Measurements from ENCODE around the gene GLT1D1. TPM values are rescaled to one million over a fixed set of nuclear protein-coding genes. Genes with fewer than 3 reads are reported as not detected.

Gene GLT1D1
- total and polyA plus RNA-seq, 12 donors = 0.07 to 0.50 (median 0.33) TPM; not detected in 4

- Histone ChIP-seq H3K9me3 (replicated peaks in 1 of 3) (no peaks in the 10 kb centered on the region), H3K27me3 (no peaks in the 10 kb centered on the region), H3K4me1 (replicated peaks in 1 of 2) (no peaks in the 10 kb centered on the region), H3K27ac (no peak overlapping the region), H3K36me3 (replicated peaks in 1 of 2) (no peaks in the 10 kb centered on the region), H3K4me3 (no peak overlapping the region)
- DNase-seq = no peak
- TF ChIP-seq CTCF (IDR thresholded peaks at IDR 0.05) (no peak), POLR2A (IDR thresholded peaks at IDR 0.05) (no peak)
- intact Hi-C loops (cut with DNase I) = no loop called here
- 74 to 80% (median 78%) methylated on average over 13 of the region's 13 CpGs for WGBS, 4 donors
Measured at GRCh38 chr12:128905003-128905544, 51.8 kb downstream of the GLT1D1 start.

GRCh38 chr12:128906485-128907137 lies 53.3 kb downstream of the GLT1D1 start:
- Histone ChIP-seq H3K9me3 (replicated peaks in 1 of 3) (no peaks in the 10 kb centered on the region), H3K4me3 (no peak overlapping the region), H3K27ac (no peak overlapping the region), H3K4me1 (replicated peaks in 1 of 2) (no peaks in the 10 kb centered on the region), H3K36me3 (replicated peaks in 1 of 2) (no peaks in the 10 kb centered on the region), H3K27me3 (no peaks in the 10 kb centered on the region)
- intact Hi-C loops (cut with DNase I) = no loop called here
- 87 to 93% (median 89%) methylated on average over 4 of the region's 4 CpGs for WGBS, 4 donors
- TF ChIP-seq CTCF (IDR thresholded peaks at IDR 0.05) (no peak), POLR2A (IDR thresholded peaks at IDR 0.05) (no peak)
- DNase-seq = no peak

GRCh38 chr12:128908254-128908653 lies 55.0 kb downstream of the GLT1D1 start:
- TF ChIP-seq CTCF (IDR thresholded peaks at IDR 0.05) (no peak), POLR2A (IDR thresholded peaks at IDR 0.05) (no peak)
- Histone ChIP-seq H3K4me3 (no peak overlapping the region), H3K27ac (no peak overlapping the region), H3K9me3 (replicated peaks in 1 of 3) (no peaks in the 10 kb centered on the region), H3K36me3 (replicated peaks in 1 of 2) (no peaks in the 10 kb centered on the region), H3K4me1 (replicated peaks in 1 of 2) (no peaks in the 10 kb centered on the region), H3K27me3 (no peaks in the 10 kb centered on the region)
- intact Hi-C loops (cut with DNase I) = no loop called here
- DNase-seq = no peak
- 69 to 87% (median 82%) methylated on average over 4 of the region's 4 CpGs for WGBS, 4 donors

- intact Hi-C loops (cut with DNase I) = no loop called here
- no peaks in the 10 kb centered on the region for H3K36me3 ChIP-seq (replicated peaks in 1 of 2)
- WGBS, 4 donors = 36 to 46% (median 42%) methylated on average over 1 of the region's 1 CpG
- no peak for DNase-seq
- H3K4me1 ChIP-seq (replicated peaks in 1 of 2) = no peaks in the 10 kb centered on the region
- no peaks in the 10 kb centered on the region for H3K9me3 ChIP-seq (replicated peaks in 1 of 3)
- TF ChIP-seq CTCF (IDR thresholded peaks at IDR 0.05) (no peak), POLR2A (IDR thresholded peaks at IDR 0.05) (no peak)
- no peak overlapping the region for H3K4me3 ChIP-seq
- H3K27me3 ChIP-seq = no peaks in the 10 kb centered on the region
- no peak overlapping the region for H3K27ac ChIP-seq
Measured at GRCh38 chr12:128909653-128910052, 56.4 kb downstream of the GLT1D1 start.

All from adrenal gland (tissue), 12 donors.